Smooth muscle cell (in vitro differentiated cells): ENCODE measurements around the gene C11orf71. TPM values are rescaled to one million over a fixed set of nuclear protein-coding genes. Genes with fewer than 3 reads are reported as not detected.

Experiments used
- DNase-seq: peaks from one replicate; lab custom pipeline; 2025; ENCODE audit not compliant: unreplicated experiment; lab: John Stamatoyannopoulos, UW
- H2AFZ ChIP-seq: fragments of 200-600 bp; sonication (generic); 2 replicates; pipeline ENCODE4 v1.6.0; 2016; ENCODE audit warnings: antibody characterized with exemption, low read depth, mild to moderate bottlenecking
- H3F3A ChIP-seq: fragments of 200-600 bp; sonication (generic); 2 replicates; pipeline ENCODE4 v1.6.0; 2017; ENCODE audit warnings: antibody characterized with exemption, low read depth
- H3K27ac ChIP-seq: fragments of 200-600 bp; sonication (generic); 2 replicates; pipeline ENCODE4 v1.5.1; 2016; ENCODE audit warnings: low read depth, mild to moderate bottlenecking
- H3K27me3 ChIP-seq: fragments of 200-600 bp; sonication (generic); 2 replicates; pipeline ENCODE4 v1.6.1; 2016; ENCODE audit warnings: low read depth, mild to moderate bottlenecking
- H3K36me3 ChIP-seq: fragments of 200-600 bp; sonication (generic); 2 replicates; pipeline ENCODE4 v1.5.1; 2016; ENCODE audit warnings: low read depth
- H3K4me1 ChIP-seq: fragments of 200-600 bp; sonication (generic); 2 replicates; pipeline ENCODE4 v1.5.1; 2016; ENCODE audit warnings: low read depth
- H3K4me2 ChIP-seq: fragments of 200-600 bp; sonication (generic); 2 replicates; pipeline ENCODE4 v1.6.0; 2016; ENCODE audit warnings: mild to moderate bottlenecking
- H3K4me3 ChIP-seq: fragments of 200-600 bp; sonication (generic); 2 replicates; pipeline ENCODE4 v1.5.1; 2016; ENCODE audit warnings: mild to moderate bottlenecking
- H3K79me2 ChIP-seq: fragments of 200-600 bp; sonication (generic); 2 replicates; pipeline ENCODE4 v1.6.0; 2016; ENCODE audit warnings: low read depth, mild to moderate bottlenecking
- H3K9ac ChIP-seq: fragments of 200-600 bp; sonication (generic); 2 replicates; pipeline ENCODE4 v1.6.0; 2016; ENCODE audit warnings: low read depth
- H3K9me3 ChIP-seq: fragments of 200-600 bp; sonication (generic); replicated peaks from 2 replicates; pipeline ENCODE4 v1.5.1; 2016; ENCODE audit warnings: low read depth
- H4K20me1 ChIP-seq: fragments of 200-600 bp; sonication (generic); 2 replicates; pipeline ENCODE4 v1.6.0; 2016; ENCODE audit warnings: low read depth
- whole genome bisulfite sequencing: methylation state at CpG from one replicate; pipeline ENCODE4 v1.1.7; 2016; ENCODE audit warnings: low lambda C conversion rate; 5-methylcytosine and 5-hydroxymethylcytosine counted together
- polyA plus RNA-seq: library from polyadenylated mRNA; unstranded; fragments of >200 nt; fragmentation: Nextera tagmentation; extraction: Ambion mirVana; gene quantifications from 2 replicates; pipeline ENCODE4 v1.2.1, GENCODE V29; 2016
- total RNA-seq: library from RNA; depleted of rRNA; stranded (reverse); fragments of >200 nt; gene quantifications from 2 replicates; pipeline ENCODE4 v1.2.3, GENCODE V29; 2014
- TF ChIP-seq, protein P1 (sequence below): fragments of 200-600 bp; sonication (generic); IDR thresholded peaks from 2 replicates; pipeline ENCODE4 v1.5.1; 2017; ENCODE audit warnings: borderline replicate concordance, mild to moderate bottlenecking, antibody characterized with exemption; ENCODE audit not compliant: insufficient read depth, poor library complexity, severe bottlenecking

C11orf71 gene
- total and polyA plus RNA-seq, 2 experiments from 2014 or later: 1.3 to 2.0 TPM

DNA sequence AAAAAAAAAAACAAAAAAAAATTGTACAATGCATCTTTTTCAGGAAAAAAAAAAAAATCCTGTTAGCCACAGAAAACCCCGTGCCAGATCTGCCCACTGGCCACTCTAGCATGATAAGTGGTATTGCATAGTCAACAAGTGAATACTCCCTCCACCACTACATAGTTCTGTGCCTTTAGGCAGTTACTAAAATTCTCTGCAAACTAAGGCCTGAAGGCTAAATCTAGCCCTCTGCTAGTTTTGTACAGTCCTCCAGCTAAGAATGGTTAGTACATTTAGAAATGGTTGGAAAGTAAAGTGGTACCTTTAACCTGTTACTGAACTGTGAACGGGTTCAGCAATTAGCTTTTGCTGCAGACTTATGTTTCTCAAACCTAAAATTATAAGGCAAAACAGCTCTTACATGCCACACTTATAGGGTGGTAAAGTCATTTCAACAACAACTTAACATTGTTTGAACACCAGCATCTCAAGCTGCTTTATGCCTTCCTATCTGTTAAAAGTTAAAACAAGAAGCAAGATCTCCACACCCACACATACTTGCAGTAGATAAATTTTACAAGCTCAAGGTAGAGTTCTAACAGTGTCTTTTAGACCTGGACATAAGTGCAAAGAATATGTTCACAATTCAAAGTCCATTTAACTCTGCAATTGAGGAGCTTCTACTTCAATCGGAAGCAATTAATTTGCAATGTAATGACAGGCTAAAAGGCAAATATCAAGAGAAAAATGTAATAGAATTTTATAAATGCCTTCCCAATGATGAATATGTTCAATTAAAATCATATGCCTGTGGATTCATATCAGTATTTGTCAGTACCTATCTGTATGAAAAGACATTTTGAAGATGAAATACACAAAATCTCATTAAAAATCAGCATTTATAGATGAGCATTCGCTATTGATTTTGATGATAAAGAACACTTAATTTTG is 7.3 kb downstream of the C11orf71 start:
- no peak overlapping the region for H3K4me2 ChIP-seq
- H2AFZ ChIP-seq: no peak overlapping the region
- no peak overlapping the region for H3K27ac ChIP-seq
- no peaks in the 10 kb centered on the region for H3K27me3 ChIP-seq
- H3K79me2 ChIP-seq: no peaks in the 10 kb centered on the region
- WGBS: 87% methylated on average over 4 of the region's 4 CpGs
- TF ChIP-seq, protein P1, sequence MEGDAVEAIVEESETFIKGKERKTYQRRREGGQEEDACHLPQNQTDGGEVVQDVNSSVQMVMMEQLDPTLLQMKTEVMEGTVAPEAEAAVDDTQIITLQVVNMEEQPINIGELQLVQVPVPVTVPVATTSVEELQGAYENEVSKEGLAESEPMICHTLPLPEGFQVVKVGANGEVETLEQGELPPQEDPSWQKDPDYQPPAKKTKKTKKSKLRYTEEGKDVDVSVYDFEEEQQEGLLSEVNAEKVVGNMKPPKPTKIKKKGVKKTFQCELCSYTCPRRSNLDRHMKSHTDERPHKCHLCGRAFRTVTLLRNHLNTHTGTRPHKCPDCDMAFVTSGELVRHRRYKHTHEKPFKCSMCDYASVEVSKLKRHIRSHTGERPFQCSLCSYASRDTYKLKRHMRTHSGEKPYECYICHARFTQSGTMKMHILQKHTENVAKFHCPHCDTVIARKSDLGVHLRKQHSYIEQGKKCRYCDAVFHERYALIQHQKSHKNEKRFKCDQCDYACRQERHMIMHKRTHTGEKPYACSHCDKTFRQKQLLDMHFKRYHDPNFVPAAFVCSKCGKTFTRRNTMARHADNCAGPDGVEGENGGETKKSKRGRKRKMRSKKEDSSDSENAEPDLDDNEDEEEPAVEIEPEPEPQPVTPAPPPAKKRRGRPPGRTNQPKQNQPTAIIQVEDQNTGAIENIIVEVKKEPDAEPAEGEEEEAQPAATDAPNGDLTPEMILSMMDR: no peak
- no peak for DNase-seq
- H3K9me3 ChIP-seq: no peaks in the 10 kb centered on the region
- no peak overlapping the region for H3K9ac ChIP-seq
- no peaks in the 10 kb centered on the region for H3K36me3 ChIP-seq
- no peaks in the 10 kb centered on the region for H4K20me1 ChIP-seq
- peaks cover 4% of the 10 kb centered on the region for H3K4me1 ChIP-seq
- H3K4me3 ChIP-seq: no peak overlapping the region
- H3F3A ChIP-seq: no peaks in the 10 kb centered on the region

DNA sequence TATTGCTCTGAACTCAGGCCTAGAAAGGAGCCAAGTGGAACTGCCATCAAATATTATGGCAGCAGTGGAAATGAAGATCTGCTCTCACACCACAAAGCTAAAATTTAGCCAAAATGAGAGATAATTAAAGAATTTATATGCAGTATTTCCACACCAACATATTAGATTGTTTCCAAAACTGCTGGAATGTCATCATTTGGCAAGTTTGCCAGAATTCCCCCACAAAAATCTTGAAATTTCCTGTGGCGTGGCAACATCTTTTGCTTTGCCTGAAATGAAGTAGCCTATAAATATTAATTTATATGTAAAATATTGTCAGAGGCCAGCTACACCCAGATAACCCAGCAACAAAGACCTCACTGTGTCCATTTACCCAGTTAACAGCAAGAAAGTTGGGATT is 13.8 kb downstream of the C11orf71 start:
- Histone ChIP-seq H2AFZ (no peak overlapping the region), H4K20me1 (no peaks in the 10 kb centered on the region), H3K27me3 (no peaks in the 10 kb centered on the region), H3K4me1 (no peaks in the 10 kb centered on the region), H3K9me3 (no peaks in the 10 kb centered on the region), H3K36me3 (peaks cover 4% of the 10 kb centered on the region), H3K9ac (no peak overlapping the region), H3K4me2 (no peak overlapping the region), H3F3A (no peaks in the 10 kb centered on the region), H3K27ac (no peak overlapping the region), H3K79me2 (no peaks in the 10 kb centered on the region), H3K4me3 (no peak overlapping the region)
- TF ChIP-seq, protein P1: no peak
- DNase-seq: no peak
- WGBS: 100% methylated on average over 1 of the region's 1 CpG

DNA sequence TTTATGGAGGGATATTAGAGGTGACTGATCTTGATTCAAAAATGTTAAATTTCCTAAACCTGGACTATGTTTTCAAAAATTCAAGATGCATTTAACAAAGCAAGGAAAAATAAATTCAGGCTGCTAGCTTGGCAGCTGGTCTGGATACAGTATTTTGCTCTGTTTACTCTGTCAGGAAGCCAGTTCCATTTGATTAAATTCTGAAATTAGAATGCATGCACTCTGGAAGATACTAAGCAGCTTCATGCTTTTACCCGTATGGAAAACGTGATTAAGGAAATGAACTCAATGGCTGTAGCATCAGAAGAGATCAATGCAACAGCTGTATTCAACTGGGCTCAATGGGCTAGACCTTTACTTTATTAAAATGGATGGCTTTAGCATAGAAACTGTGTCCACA is 14.2 kb downstream of the C11orf71 start:
- Histone ChIP-seq H3K4me2 (no peak overlapping the region), H3K4me1 (no peaks in the 10 kb centered on the region), H3K9me3 (no peaks in the 10 kb centered on the region), H4K20me1 (no peaks in the 10 kb centered on the region), H2AFZ (no peak overlapping the region), H3F3A (no peaks in the 10 kb centered on the region), H3K27me3 (no peaks in the 10 kb centered on the region), H3K79me2 (no peaks in the 10 kb centered on the region), H3K4me3 (no peak overlapping the region), H3K9ac (no peak overlapping the region), H3K36me3 (peaks cover 4% of the 10 kb centered on the region), H3K27ac (no peak overlapping the region)
- no peak for DNase-seq
- TF ChIP-seq, protein P1: no peak
- WGBS: 96% methylated on average over 2 of the region's 2 CpGs
